Naive thymus-derived CD8-positive, alpha-beta T cell (primary cell): ENCODE measurements around the gene GSC2. TPM values are rescaled to one million over a fixed set of nuclear protein-coding genes. Genes with fewer than 3 reads are reported as not detected.
A peak's percentile ranks its signal among the peaks of the same experiment; 100 is the strongest.

Experiments
- ATAC-seq, 2 donors: fragments of 150-1000 bp; cut with Tn5 transposase in 1 of 2; sonication (Bioruptor Pico), chemical (Tn5 transposase) in 1 of 2; 1 replicate in 1 of 2; 2 replicates in 1 of 2; pipeline ENCODE4 v1.10.0; 2021; ENCODE audit warnings: mild to moderate bottlenecking in 2 of 2, moderate library complexity in 2 of 2
- POLR2A ChIA-PET: fragments of 350-600 bp; sonication (Branson Sonifier 250); formaldehyde crosslinking; loops from one replicate; lab custom pipeline; 2021; ENCODE audit warnings: antibody characterized with exemption; lab: Charles Lee
- DNase-seq, 10 donors: peaks; one replicate each; pipeline versions ENCODE4 v3.0.0 to v3.0.0-alpha.2; 2020 to 2022
- H3K27ac Mint-ChIP-seq, 10 donors: one replicate each; pipeline ENCODE4 v1.8.0; 2020 to 2022; ENCODE audit warnings: mild to moderate bottlenecking in 10 of 10, mixed read lengths in 10 of 10, moderate library complexity in 4 of 10, inconsistent platforms in 1 of 10
- H3K27me3 Mint-ChIP-seq, 5 donors: one replicate each; pipeline ENCODE4 v1.8.0; 2021 to 2022; ENCODE audit warnings: mixed read lengths in 5 of 5
- H3K36me3 Mint-ChIP-seq, 3 donors: one replicate each; pipeline ENCODE4 v1.8.0; 2020 to 2022; ENCODE audit warnings: mixed read lengths in 3 of 3, mild to moderate bottlenecking in 2 of 3, inconsistent platforms in 1 of 3
- H3K4me1 Mint-ChIP-seq, 4 donors: one replicate each; pipeline ENCODE4 v1.8.0; 2021 to 2022; ENCODE audit warnings: mixed read lengths in 4 of 4
- H3K4me3 Mint-ChIP-seq, 10 donors: one replicate each; pipeline ENCODE4 v1.8.0; 2020 to 2022; ENCODE audit warnings: mild to moderate bottlenecking in 10 of 10, mixed read lengths in 10 of 10, moderate library complexity in 6 of 10, inconsistent platforms in 1 of 10
- H3K9me3 Mint-ChIP-seq, 9 donors: one replicate each; pipeline ENCODE4 v1.8.0; 2020 to 2022; ENCODE audit warnings: mixed read lengths in 9 of 9, mild to moderate bottlenecking in 3 of 9, inconsistent platforms in 1 of 9, moderate library complexity in 1 of 9
- polyA plus RNA-seq, 3 donors: library from polyadenylated mRNA; unstranded; fragments of 300-500 nt; fragmentation: Illumina TruSeq; gene quantifications; one replicate each; pipeline ENCODE4 v1.2.3, GENCODE V29; 2021
- total RNA-seq, 8 experiments: library from RNA in 2 of 8; stranded (reverse) in 2 of 8; gene quantifications; one replicate each; pipeline ENCODE4 v1.2.3 and lab custom pipeline; 2021 to 2026

GSC2 gene
- total and polyA plus RNA-seq, 5 experiments from 2014 or later = not detected

GRCh38 chr22:19148417-19149046 lies 1.6 kb downstream of the GSC2 start:
- no peak for DNase-seq
- peaks cover 18 to 43% (median 29%) of the 10 kb centered on the region in 5 donors for H3K27me3 Mint-ChIP-seq
- POLR2A ChIA-PET = interaction anchor here (0.7 kb wide), 1 partner anchor 15 kb away, joined by 3 read pairs; no protein-coding TSS in a partner anchor

GRCh38 chr22:19147195-19147780 lies 2.8 kb downstream of the GSC2 start:
- H3K4me3 Mint-ChIP-seq = peak overlapping the region in 2 of 10 donors; percentile 10 to 19
- peak overlapping the region in 1 of 10 donors; percentile 6 for H3K27ac Mint-ChIP-seq

More at GRCh38 chr22:19148417-19149046, 1.6 kb downstream of the GSC2 start:
- Mint-ChIP-seq H3K4me1 (peaks cover 17 to 30% (median 22%) of the 10 kb centered on the region in 4 donors), H3K36me3 (peaks cover 0 to 12% (median 6%) of the 10 kb centered on the region in 3 donors), H3K4me3 (peak overlapping the region in 4 of 10 donors; percentile 22 to 58 (median 35)), H3K9me3 (peaks cover 0 to 10% (median 0%) of the 10 kb centered on the region in 9 donors), H3K27ac (no peak overlapping the region)
- no peak for ATAC-seq

DNA sequence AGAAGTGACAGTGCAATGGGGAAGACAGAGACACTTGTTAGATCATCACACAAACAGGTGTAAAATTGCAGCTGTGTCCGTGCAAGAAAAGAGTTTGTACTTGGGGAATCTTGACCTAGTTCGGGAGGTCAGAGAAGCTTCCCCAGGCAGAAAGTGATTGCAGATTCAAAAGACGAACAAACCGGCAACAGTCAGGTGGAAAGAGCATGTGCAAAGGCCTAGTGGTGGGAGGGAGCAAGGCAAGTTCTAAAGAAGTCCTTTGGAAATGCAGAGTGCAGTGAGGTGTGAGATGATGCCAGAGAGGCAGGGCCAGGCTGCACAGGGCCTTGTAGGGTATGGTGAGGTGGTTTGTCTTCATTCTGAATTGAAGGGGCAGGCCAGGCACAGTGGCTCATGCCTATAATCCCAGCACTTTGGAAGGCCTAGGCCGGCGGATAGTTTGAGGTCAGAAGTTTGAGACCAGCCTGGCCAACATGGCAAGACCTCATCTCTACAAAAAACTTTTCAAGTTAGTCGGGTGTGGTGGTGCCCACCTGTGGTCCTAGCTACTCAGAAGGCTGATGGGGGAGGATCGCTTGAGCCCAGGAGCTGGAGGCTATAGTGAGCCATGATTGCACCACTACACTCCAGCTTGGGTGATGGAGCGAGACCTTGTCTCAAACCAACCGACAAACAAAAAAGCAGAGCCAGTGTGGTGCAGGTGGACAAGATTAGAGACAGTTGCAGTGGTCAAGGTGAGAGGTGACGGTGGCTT lies 3.7 kb downstream of the GSC2 start:
- DNase-seq (no peak), ATAC-seq (no peak)
- H3K4me1 Mint-ChIP-seq = peaks cover 15 to 37% (median 29%) of the 10 kb centered on the region in 4 donors
- H3K27ac Mint-ChIP-seq = no peak overlapping the region
- peaks cover 0 to 20% (median 2%) of the 10 kb centered on the region in 3 donors for H3K36me3 Mint-ChIP-seq
- H3K9me3 Mint-ChIP-seq = peaks cover 0 to 2% (median 0%) of the 10 kb centered on the region in 9 donors
- peaks cover 6 to 27% (median 9%) of the 10 kb centered on the region in 5 donors for H3K27me3 Mint-ChIP-seq
- POLR2A ChIA-PET = no interaction called here
- peak overlapping the region in 1 of 10 donors; percentile 19 for H3K4me3 Mint-ChIP-seq

More at GRCh38 chr22:19147195-19147780, 2.8 kb downstream of the GSC2 start:
- POLR2A ChIA-PET = no interaction called here
- Mint-ChIP-seq H3K4me1 (peaks cover 19 to 34% (median 30%) of the 10 kb centered on the region in 4 donors), H3K27me3 (peaks cover 12 to 36% (median 18%) of the 10 kb centered on the region in 5 donors), H3K36me3 (peaks cover 0 to 17% (median 6%) of the 10 kb centered on the region in 3 donors), H3K9me3 (peaks cover 0 to 10% (median 0%) of the 10 kb centered on the region in 9 donors)
- no peak for ATAC-seq
- no peak for DNase-seq

DNA sequence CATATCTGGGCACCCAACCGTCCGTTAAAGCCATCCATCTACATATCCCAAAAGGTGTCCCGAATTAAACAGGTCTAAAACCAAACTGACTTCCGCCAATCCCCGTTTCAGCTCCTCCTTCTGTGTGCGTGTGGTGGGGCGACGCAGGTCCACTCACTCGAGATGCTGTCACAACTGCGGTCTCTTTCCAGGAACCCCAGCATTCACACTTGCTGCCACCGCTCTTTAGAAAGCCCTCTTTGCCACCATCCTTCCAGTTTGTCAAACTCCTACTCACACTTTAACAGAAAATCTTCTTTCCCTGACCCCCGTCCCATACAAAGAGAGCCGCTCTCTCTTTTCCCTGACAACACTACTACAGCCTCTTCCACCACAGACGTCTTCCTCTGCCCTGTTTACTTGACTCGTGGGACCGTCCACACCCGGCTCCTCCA lies 6.1 kb downstream of the GSC2 start:
- Mint-ChIP-seq H3K27ac (peak overlapping the region; percentile 92 to 99 (median 98)), H3K36me3 (peaks cover 0 to 35% (median 3%) of the 10 kb centered on the region in 3 donors), H3K27me3 (peaks cover 0 to 15% (median 0%) of the 10 kb centered on the region in 5 donors), H3K9me3 (peaks cover 0 to 2% (median 0%) of the 10 kb centered on the region in 9 donors), H3K4me1 (peaks cover 14 to 36% (median 23%) of the 10 kb centered on the region in 4 donors), H3K4me3 (peak overlapping the region; percentile 96 to 100 (median 99))
- POLR2A ChIA-PET = interaction anchor here (0.9 to 2.0 kb wide), 14 partner anchors 10 to 973 kb away, joined by 3 to 18 read pairs (median 4); partner anchors contain the start of genes C22orf39, CDC45, DGCR2 and SLC25A1
- ATAC-seq (peak; percentile 15 to 27), DNase-seq (peak in 4 of 10 donors; percentile 26 to 49 (median 36))

- ATAC-seq = no peak
- POLR2A ChIA-PET = interaction anchor here (0.9 to 2.0 kb wide), 6 partner anchors 9 to 304 kb away, joined by 3 to 18 read pairs (median 7); partner anchors contain the start of genes C22orf39, DGCR2 and SLC25A1
- peak overlapping the region in 5 of 10 donors; percentile 32 to 99 (median 97) for H3K27ac Mint-ChIP-seq
These were observed 6.9 kb downstream of the GSC2 start for GRCh38 chr22:19143212-19143611.

GRCh38 chr22:19142394-19142793 lies 7.7 kb downstream of the GSC2 start:
- H3K27me3 Mint-ChIP-seq = peaks cover 0 to 14% (median 0%) of the 10 kb centered on the region in 5 donors
- peaks cover 0 to under 1% (median 0%) of the 10 kb centered on the region in 9 donors for H3K9me3 Mint-ChIP-seq
- peaks cover 14 to 38% (median 23%) of the 10 kb centered on the region in 4 donors for H3K4me1 Mint-ChIP-seq
- POLR2A ChIA-PET = interaction anchor here (0.9 kb wide), 1 partner anchor 19 kb away, joined by 4 read pairs; no protein-coding TSS in a partner anchor
- DNase-seq (no peak), ATAC-seq (no peak)
- peaks cover 0 to 40% (median 5%) of the 10 kb centered on the region in 3 donors for H3K36me3 Mint-ChIP-seq
- no peak overlapping the region for H3K27ac Mint-ChIP-seq
- H3K4me3 Mint-ChIP-seq = peak overlapping the region in 8 of 10 donors; percentile 19 to 98 (median 38)

More at GRCh38 chr22:19143212-19143611, 6.9 kb downstream of the GSC2 start:
- Mint-ChIP-seq H3K27me3 (peaks cover 0 to 14% (median 0%) of the 10 kb centered on the region in 5 donors), H3K36me3 (peaks cover 0 to 39% (median 3%) of the 10 kb centered on the region in 3 donors), H3K4me1 (peaks cover 14 to 36% (median 23%) of the 10 kb centered on the region in 4 donors), H3K9me3 (peaks cover 0 to 2% (median 0%) of the 10 kb centered on the region in 9 donors), H3K4me3 (peak overlapping the region; percentile 96 to 100 (median 99))
- DNase-seq = no peak

DNA sequence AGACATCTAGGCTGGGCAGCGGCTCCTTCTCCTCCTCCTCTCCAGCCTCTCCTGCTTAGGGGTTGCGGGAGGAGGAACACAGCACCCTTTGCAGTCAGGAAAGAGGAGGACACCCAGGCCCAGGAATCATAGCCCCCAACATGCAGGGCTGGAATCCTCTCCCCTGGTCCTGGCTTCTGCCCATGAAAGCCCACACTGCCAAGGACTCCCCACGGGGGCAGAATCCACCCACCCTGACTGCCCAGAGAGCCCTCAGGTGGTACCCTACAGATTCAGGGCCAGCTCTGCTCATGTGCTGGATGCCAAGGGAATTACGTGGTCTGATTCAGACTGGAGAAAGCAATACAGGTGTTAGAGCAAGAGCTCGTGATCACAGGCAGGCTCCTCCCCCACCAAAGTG lies 10.1 kb downstream of the GSC2 start:
- Mint-ChIP-seq H3K4me3 (no peak overlapping the region), H3K36me3 (peaks cover 0 to 60% (median 8%) of the 10 kb centered on the region in 3 donors)
- DNase-seq = no peak

GRCh38 chr22:19139001-19139356 lies 11.1 kb downstream of the GSC2 start:
- no peaks in the 10 kb centered on the region for H3K27me3 Mint-ChIP-seq
- no peak overlapping the region for H3K4me3 Mint-ChIP-seq
- POLR2A ChIA-PET = interaction anchor here (1.3 kb wide), 1 partner anchor 17 kb away, joined by 4 read pairs; the partner anchor contains the start of gene DGCR2
- DNase-seq (no peak), ATAC-seq (no peak)
- peaks cover 0 to 67% (median 8%) of the 10 kb centered on the region in 3 donors for H3K36me3 Mint-ChIP-seq
- no peak overlapping the region for H3K27ac Mint-ChIP-seq
- H3K4me1 Mint-ChIP-seq = peaks cover 9 to 29% (median 16%) of the 10 kb centered on the region in 4 donors
- H3K9me3 Mint-ChIP-seq = no peaks in the 10 kb centered on the region

More for the DNA sequence above, 10.1 kb downstream of the GSC2 start:
- H3K4me1 Mint-ChIP-seq = peaks cover 18 to 38% (median 24%) of the 10 kb centered on the region in 4 donors
- no peaks in the 10 kb centered on the region for H3K9me3 Mint-ChIP-seq
- H3K27me3 Mint-ChIP-seq = no peaks in the 10 kb centered on the region
- no peak for ATAC-seq
- H3K27ac Mint-ChIP-seq = peak overlapping the region in 1 of 10 donors; percentile 43
- POLR2A ChIA-PET = no interaction called here

GRCh38 chr22:19138217-19139000 lies 11.7 kb downstream of the GSC2 start:
- Mint-ChIP-seq H3K36me3 (peaks cover 0 to 71% (median 8%) of the 10 kb centered on the region in 3 donors), H3K27ac (no peak overlapping the region), H3K9me3 (no peaks in the 10 kb centered on the region), H3K4me3 (no peak overlapping the region), H3K27me3 (no peaks in the 10 kb centered on the region), H3K4me1 (peaks cover 3 to 25% (median 12%) of the 10 kb centered on the region in 4 donors)
- POLR2A ChIA-PET = interaction anchor here (1.3 kb wide), 1 partner anchor 16 kb away, joined by 4 read pairs; the partner anchor contains the start of gene DGCR2
- ATAC-seq = no peak
- no peak for DNase-seq

DNA sequence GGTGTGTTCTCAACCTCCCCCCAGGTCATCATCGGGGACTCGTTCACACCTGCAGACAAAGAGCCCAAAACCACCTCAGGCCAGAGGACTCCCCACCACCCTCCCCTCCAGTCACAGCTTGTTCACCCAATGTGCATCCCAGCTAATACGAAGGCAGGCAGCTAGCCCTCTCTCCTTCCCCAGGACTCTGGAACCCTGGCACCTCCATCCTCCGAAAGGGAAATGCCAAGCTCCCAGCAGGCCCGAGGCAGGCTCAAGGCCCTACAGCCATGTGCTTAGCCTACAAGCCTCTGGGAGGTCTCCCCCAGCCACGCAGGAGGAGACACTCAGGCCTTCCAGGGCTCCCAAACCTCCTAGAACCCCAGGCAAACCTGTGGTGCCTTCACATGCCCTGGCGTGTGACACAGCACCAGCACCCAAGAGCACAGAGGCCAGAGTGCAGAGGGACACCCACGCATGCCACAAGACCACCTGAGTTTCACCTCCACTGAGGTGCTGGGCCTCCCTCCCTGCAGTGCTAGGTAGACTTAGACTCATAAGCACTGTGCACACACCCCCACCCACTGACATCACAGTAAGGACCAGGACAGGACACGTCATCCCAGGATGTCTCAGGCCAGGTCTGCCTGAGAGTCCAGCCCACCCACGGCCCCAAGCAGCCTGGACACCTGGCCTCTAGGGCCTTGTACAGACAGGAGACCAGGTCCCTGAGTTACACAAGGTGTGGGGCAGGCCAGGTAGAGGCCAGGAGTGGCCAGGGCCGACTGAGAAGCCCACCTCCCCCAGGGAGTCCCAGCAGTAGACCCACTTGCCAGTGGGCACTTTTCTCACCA lies 12.5 kb downstream of the GSC2 start:
- Mint-ChIP-seq H3K4me3 (no peak overlapping the region), H3K36me3 (peaks cover 0 to 77% (median 8%) of the 10 kb centered on the region in 3 donors), H3K27me3 (no peaks in the 10 kb centered on the region)

More for the DNA sequence above, 12.5 kb downstream of the GSC2 start:
- ATAC-seq (no peak), DNase-seq (no peak)
- Mint-ChIP-seq H3K9me3 (no peaks in the 10 kb centered on the region), H3K4me1 (peaks cover 0 to 18% (median 8%) of the 10 kb centered on the region in 4 donors), H3K27ac (peak overlapping the region in 4 of 10 donors; percentile 28 to 59 (median 48))
- POLR2A ChIA-PET = interaction anchor here (1.3 kb wide), 1 partner anchor 15 kb away, joined by 4 read pairs; the partner anchor contains the start of gene DGCR2
